ENCODE results near the gene VWA8.

Gene VWA8

DNA sequence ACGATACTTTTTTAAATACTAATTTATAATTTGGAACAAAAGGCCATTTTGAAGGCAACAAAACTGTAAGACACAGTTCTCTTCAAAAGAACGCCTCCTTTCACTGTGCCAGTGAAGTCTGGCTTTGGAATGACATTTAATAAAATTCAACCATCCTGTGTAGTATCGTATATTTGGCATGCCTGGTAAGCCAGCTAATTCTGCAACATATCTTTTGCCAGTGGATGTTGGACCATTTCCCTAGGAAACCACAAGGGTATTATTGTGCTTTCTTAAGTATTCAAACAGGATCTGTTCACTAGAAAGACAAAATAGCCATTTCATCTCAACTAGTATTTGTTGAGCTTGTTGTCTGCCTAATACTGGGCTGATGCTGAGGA lies 391.9 kb downstream of the VWA8 start:
- ChIA-PET POLR2A (no interaction called here), CTCF (interaction anchor here (1.5 to 1.9 kb wide), 2 partner anchors 8 to 14 kb away, joined by 4 to 7 read pairs; no protein-coding TSS in a partner anchor)
- DNase-seq (ENCODE audit: extremely low spot score), result no peak
- TF ChIP-seq, protein P1, sequence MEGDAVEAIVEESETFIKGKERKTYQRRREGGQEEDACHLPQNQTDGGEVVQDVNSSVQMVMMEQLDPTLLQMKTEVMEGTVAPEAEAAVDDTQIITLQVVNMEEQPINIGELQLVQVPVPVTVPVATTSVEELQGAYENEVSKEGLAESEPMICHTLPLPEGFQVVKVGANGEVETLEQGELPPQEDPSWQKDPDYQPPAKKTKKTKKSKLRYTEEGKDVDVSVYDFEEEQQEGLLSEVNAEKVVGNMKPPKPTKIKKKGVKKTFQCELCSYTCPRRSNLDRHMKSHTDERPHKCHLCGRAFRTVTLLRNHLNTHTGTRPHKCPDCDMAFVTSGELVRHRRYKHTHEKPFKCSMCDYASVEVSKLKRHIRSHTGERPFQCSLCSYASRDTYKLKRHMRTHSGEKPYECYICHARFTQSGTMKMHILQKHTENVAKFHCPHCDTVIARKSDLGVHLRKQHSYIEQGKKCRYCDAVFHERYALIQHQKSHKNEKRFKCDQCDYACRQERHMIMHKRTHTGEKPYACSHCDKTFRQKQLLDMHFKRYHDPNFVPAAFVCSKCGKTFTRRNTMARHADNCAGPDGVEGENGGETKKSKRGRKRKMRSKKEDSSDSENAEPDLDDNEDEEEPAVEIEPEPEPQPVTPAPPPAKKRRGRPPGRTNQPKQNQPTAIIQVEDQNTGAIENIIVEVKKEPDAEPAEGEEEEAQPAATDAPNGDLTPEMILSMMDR (IDR thresholded peaks at IDR 0.05; ENCODE audit: control extremely low read depth, extremely low read depth, low read depth, missing control alignments), result no peak

DNA sequence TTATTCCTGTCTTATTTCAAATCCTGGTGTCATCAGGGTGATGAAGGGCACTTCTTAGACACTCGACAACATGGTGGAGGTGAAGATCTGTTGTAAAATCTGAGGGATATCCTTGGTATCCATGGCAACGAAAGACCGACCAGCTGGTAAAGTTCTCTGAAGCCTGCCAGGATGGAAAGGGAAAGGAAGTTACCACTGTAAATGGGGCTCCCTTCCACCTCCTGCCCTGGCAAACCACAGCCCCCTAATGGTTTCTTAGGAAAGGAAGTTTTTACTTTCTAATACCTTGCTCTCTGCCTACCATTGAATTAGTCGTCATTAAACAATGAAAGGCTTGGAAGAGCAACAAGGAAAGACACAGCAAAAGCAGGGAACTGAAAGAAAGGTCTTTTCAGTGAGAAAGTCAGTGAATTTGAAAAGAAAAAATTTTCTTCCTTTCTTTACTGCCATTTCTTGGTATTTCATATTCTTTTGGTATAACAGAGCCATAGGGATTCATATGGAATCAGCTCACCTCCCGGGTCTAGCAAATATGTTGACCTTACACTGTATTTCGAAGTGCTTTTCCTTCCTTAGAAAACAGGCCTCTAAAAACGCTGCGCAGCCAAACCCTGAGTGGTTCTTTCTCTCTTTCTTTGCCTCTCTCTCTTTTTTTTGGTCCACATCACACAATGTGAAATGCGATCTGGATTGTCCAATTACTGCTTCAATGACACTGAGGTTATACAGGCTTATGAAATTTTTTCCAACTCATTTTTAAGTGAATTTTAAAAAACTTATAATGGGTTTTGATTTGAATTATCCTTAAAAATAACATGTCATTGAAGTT lies 392.6 kb downstream of the VWA8 start:
- ChIA-PET CTCF (interaction anchor here (1.8 to 1.9 kb wide), 2 partner anchors 9 to 14 kb away, joined by 4 read pairs; no protein-coding TSS in a partner anchor), POLR2A (no interaction called here)
- no peak for DNase-seq (ENCODE audit: extremely low spot score)
- TF ChIP-seq, protein P1 (IDR thresholded peaks at IDR 0.05; ENCODE audit: control extremely low read depth, extremely low read depth, low read depth, missing control alignments), result no peak

DNA sequence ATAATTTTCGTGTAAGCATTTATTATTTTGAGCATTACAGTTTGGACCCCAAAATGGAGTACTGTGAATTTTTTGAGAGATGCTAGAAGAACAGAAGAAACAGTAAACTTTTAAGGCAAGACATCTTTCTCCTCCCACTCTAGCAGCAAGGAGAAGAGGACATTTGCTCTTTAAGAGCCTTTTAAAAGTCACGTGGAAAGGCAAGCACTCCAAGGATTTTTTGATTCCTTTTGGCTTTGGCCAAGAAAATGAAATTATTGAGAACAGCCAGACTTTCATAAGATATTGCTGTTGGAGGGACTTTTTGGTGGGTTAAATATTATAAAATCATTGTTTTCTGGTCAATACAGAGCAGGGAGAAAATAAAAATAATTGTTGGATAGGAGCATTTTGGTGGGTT lies 393.5 kb downstream of the VWA8 start:
- ChIA-PET POLR2A (no interaction called here), CTCF (interaction anchor here (1.8 kb wide), 1 partner anchor 8 kb away, joined by 4 read pairs; no protein-coding TSS in a partner anchor)
- TF ChIP-seq, protein P1 (IDR thresholded peaks at IDR 0.05; ENCODE audit: control extremely low read depth, extremely low read depth, low read depth, missing control alignments), result no peak

DNA sequence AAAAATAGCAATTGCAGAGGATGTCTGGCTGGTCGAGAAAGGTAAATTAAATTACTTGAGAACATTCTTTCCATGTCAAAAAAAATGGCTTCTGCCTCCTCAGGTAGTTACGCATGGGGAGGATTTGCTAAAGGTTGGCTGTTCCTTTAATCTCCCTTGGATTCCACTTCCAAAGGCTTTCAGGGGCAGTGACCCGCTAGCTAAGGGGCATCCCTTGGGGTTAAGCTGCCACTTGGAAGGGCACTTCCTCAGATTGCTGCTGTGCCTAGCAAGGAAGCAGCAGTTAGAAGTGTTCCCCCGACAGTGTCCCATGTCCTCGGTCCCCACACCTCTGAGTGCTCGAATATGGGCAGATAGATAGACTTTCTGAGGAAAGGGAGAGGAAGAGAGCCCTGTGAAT lies 395.1 kb downstream of the VWA8 start:
- TF ChIP-seq, protein P1 (IDR thresholded peaks at IDR 0.05; ENCODE audit: control extremely low read depth, extremely low read depth, low read depth, missing control alignments), result no peak
- POLR2A ChIA-PET, result no interaction called here
- CTCF ChIA-PET, result interaction anchor here (1.0 to 2.5 kb wide), 4 partner anchors 11 to 37 kb away, joined by 3 to 6 read pairs (median 3); no protein-coding TSS in a partner anchor
- no peak for DNase-seq (ENCODE audit: extremely low spot score)

More for the DNA sequence above, 393.5 kb downstream of the VWA8 start:
- no peak for DNase-seq (ENCODE audit: extremely low spot score)

DNA sequence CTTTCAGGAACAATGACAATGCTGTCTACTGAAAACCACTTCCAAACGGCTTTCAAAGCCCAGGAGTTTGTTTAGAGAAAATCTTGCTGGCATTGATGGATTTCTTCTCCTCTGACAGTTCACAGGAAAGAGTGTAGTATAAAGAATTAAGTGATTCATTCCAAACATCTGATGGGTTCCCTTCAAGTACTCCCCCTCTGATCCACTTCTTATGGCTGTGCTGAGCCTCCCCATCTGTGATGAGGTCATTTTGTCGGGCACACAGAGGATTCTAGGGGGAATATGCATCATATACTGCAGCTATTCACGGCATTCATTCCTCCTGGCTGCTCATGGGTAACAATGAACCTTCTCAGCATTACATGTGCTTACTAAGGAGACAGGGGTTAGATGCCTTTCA lies 395.7 kb downstream of the VWA8 start:
- CTCF ChIA-PET, result interaction anchor here (1.0 to 2.5 kb wide), 4 partner anchors 10 to 37 kb away, joined by 3 to 6 read pairs (median 4); no protein-coding TSS in a partner anchor
- DNase-seq (ENCODE audit: extremely low spot score), result no peak
- POLR2A ChIA-PET, result interaction anchor here (0.7 kb wide), 1 partner anchor 333 kb away, joined by 3 read pairs; no protein-coding TSS in a partner anchor
- TF ChIP-seq, protein P1 (IDR thresholded peaks at IDR 0.05; ENCODE audit: control extremely low read depth, extremely low read depth, low read depth, missing control alignments), result no peak

DNA sequence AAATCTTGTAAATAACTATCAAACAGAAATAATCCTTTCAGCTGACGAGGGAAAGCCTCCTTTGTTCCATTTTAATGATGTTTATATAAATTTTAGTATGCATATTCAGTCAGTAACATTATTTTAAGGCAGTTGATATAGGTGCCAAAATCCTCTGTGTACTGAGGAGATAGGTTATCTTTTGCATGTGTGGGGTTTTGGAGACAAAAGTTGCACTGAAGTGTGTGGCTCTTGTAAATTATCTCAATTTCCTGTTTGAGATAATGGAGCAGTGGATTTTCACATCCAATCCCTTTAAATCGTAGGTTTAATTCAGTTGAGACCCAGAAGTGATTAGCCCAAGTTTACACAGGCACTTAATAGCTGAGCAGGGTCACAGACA lies 396.9 kb downstream of the VWA8 start:
- CTCF ChIA-PET, result interaction anchor here (0.8 to 2.5 kb wide), 3 partner anchors 9 to 23 kb away, joined by 3 to 6 read pairs (median 4); no protein-coding TSS in a partner anchor

More for the DNA sequence above, 396.9 kb downstream of the VWA8 start:
- DNase-seq (ENCODE audit: extremely low spot score), result no peak
- TF ChIP-seq, protein P1 (IDR thresholded peaks at IDR 0.05; ENCODE audit: control extremely low read depth, extremely low read depth, low read depth, missing control alignments), result no peak
- POLR2A ChIA-PET, result no interaction called here
